SK-N-SH treated with all-trans-retinoic acid at 6 μM for 48 hours (cell line): ENCODE results near the gene L1CAM.

Experiments
- ATAC-seq: fragments of 200-7000 bp; cut with Tn5 transposase; 3 replicates; pipeline ENCODE4 v1.9.1; 2020; ENCODE audit warnings: mild to moderate bottlenecking, moderate library complexity
- ARNTL ChIP-seq: fragments of 450-650 bp; formaldehyde crosslinking; IDR thresholded peaks from 2 replicates; pipeline ENCODE4 v1.5.0; 2020; ENCODE audit warnings: low read depth, mild to moderate bottlenecking, moderate library complexity, borderline replicate concordance
- BACH2 ChIP-seq: fragments of 250-450 bp; sonication (Bioruptor Pico); IDR thresholded peaks from 2 replicates; pipeline ENCODE4 v1.9.0; 2021; ENCODE audit warnings: mild to moderate bottlenecking, borderline replicate concordance
- CREB5 ChIP-seq: fragments of 250-450 bp; sonication (Bioruptor Pico); IDR thresholded peaks from 2 replicates; pipeline ENCODE4 v1.5.1; 2020; ENCODE audit warnings: low read depth, mild to moderate bottlenecking, moderate library complexity
- CSRNP3 ChIP-seq: fragments of 250-450 bp; sonication (Bioruptor Pico); IDR thresholded peaks from 2 replicates; pipeline ENCODE4 v1.5.1; 2021; ENCODE audit warnings: mild to moderate bottlenecking, moderate library complexity
- ESRRG ChIP-seq: fragments of 250-450 bp; sonication (Bioruptor Pico); IDR thresholded peaks from 2 replicates; pipeline ENCODE4 v1.6.1; 2021; ENCODE audit warnings: mild to moderate bottlenecking
- GLIS3 ChIP-seq: fragments of 250-450 bp; sonication (Bioruptor Pico); IDR thresholded peaks from 2 replicates; pipeline ENCODE4 v1.5.0; 2020; ENCODE audit warnings: mild to moderate bottlenecking, moderate library complexity
- OSR1 ChIP-seq: fragments of 250-450 bp; sonication (Bioruptor Pico); IDR thresholded peaks from 2 replicates; pipeline ENCODE4 v1.8.0; 2022; ENCODE audit warnings: moderate library complexity, mild to moderate bottlenecking, inconsistent platforms
- PATZ1 ChIP-seq: fragments of 250-450 bp; sonication (Bioruptor Pico); IDR thresholded peaks from 2 replicates; pipeline ENCODE4 v1.8.0; 2020; ENCODE audit warnings: mild to moderate bottlenecking, moderate library complexity, borderline replicate concordance
- POU6F1 ChIP-seq: fragments of 250-450 bp; sonication (Bioruptor Pico); IDR thresholded peaks from 2 replicates; pipeline ENCODE4 v1.8.0; 2021; ENCODE audit warnings: low read depth, mild to moderate bottlenecking, moderate library complexity, borderline replicate concordance
- RARB ChIP-seq: fragments of 250-450 bp; sonication (Bioruptor Pico); IDR thresholded peaks from 2 replicates; pipeline ENCODE4 v1.8.0; 2021; ENCODE audit warnings: mild to moderate bottlenecking, moderate library complexity
- SNAI2 ChIP-seq: fragments of 250-450 bp; sonication (Bioruptor Pico); IDR thresholded peaks from 2 replicates; pipeline ENCODE4 v1.5.0; 2020; ENCODE audit warnings: mild to moderate bottlenecking, moderate library complexity
- TOX ChIP-seq: fragments of 250-450 bp; sonication (Bioruptor Pico); IDR thresholded peaks from 2 replicates; pipeline ENCODE4 v1.8.0; 2021; ENCODE audit warnings: mild to moderate bottlenecking, moderate library complexity, borderline replicate concordance
- TSHZ2 ChIP-seq: fragments of 250-450 bp; sonication (Bioruptor Pico); IDR thresholded peaks from 2 replicates; pipeline ENCODE4 v1.5.0; 2020; ENCODE audit warnings: mild to moderate bottlenecking, moderate library complexity
- ZC3H10 ChIP-seq: fragments of 250-450 bp; sonication (Bioruptor Pico); IDR thresholded peaks from 2 replicates; pipeline ENCODE4 v1.5.1; 2021; ENCODE audit warnings: mild to moderate bottlenecking, moderate library complexity
- ZFP3 ChIP-seq: fragments of 250-450 bp; sonication (Bioruptor Pico); IDR thresholded peaks from 2 replicates; pipeline ENCODE4 v1.5.0; 2020; ENCODE audit warnings: mild to moderate bottlenecking, moderate library complexity
- ZNF565 ChIP-seq: fragments of 450-650 bp; formaldehyde crosslinking; conservative IDR thresholded peaks from 2 replicates; pipeline ENCODE4 v1.5.0; 2020; ENCODE audit warnings: low read depth, mild to moderate bottlenecking, moderate library complexity
- ZNF8 ChIP-seq: fragments of 450-650 bp; formaldehyde crosslinking; IDR thresholded peaks from 2 replicates; pipeline ENCODE4 v1.5.0; 2020; ENCODE audit warnings: mild to moderate bottlenecking, moderate library complexity

L1CAM gene

GRCh38 chrX:153900831-153901752 is 15.1 kb upstream of the L1CAM start:
- peak; percentile 67 for ATAC-seq
- TF ChIP-seq CREB5 (no peak), ZNF565 (CRISPR knock-in tag) (no peak), PATZ1 (CRISPR knock-in tag) (peak; percentile 33; the same call in 1 of the 2 replicates), GLIS3 (CRISPR knock-in tag) (no peak), BACH2 (CRISPR knock-in tag) (no peak), SNAI2 (CRISPR knock-in tag) (no peak)

GRCh38 chrX:153897899-153898298 is 11.9 kb upstream of the L1CAM start:
- TF ChIP-seq CSRNP3 (no peak), RARB (CRISPR knock-in tag) (no peak), ZFP3 (CRISPR knock-in tag) (no peak), ZNF8 (no peak), ZC3H10 (CRISPR knock-in tag) (no peak), POU6F1 (CRISPR knock-in tag) (no peak), ZNF565 (CRISPR knock-in tag) (no peak), ESRRG (no peak), ARNTL (CRISPR knock-in tag) (no peak), PATZ1 (CRISPR knock-in tag) (no peak), TOX (CRISPR knock-in tag) (no peak), OSR1 (CRISPR knock-in tag) (no peak)
- TF ChIP-seq, all 23 proteins: peak for 0
- ATAC-seq = no peak

- TF ChIP-seq TSHZ2 (CRISPR knock-in tag) = no peak
- no peak for ATAC-seq
These were observed 3.1 kb upstream of the L1CAM start for GRCh38 chrX:153889123-153889522.
